HEK293 (cell line): ENCODE results near the gene ADPGK.

Source experiments
- CTCF ChIA-PET: fragments of 350-600 bp; formaldehyde crosslinking; extraction: SDS; loops from one replicate; lab custom pipeline; 2021; ENCODE audit warnings: antibody characterized with exemption; lab: Yijun Ruan, JAX
- POLR2A ChIA-PET: fragments of 300-600 bp; formaldehyde crosslinking; extraction: SDS; loops from one replicate; lab custom pipeline; 2020; ENCODE audit warnings: antibody characterized with exemption, inconsistent platforms; lab: Yijun Ruan, JAX
- H3K27ac ChIP-seq: fragments of 200-500 bp; sonication (Bioruptor generic); 2 replicates; pipeline ENCODE4 v1.5.1; 2014; ENCODE audit warnings: low read depth, low read length, control low read depth, inconsistent platforms; ENCODE audit errors: extremely low read depth
- H3K36me3 ChIP-seq, 2 experiments: fragments of 200-500 bp in 1 of 2; sonication (Bioruptor generic) in 1 of 2; 1 replicate in 1 of 2; 2 replicates in 1 of 2; pipeline ENCODE4 v1.5.1; 2014 to 2017; ENCODE audit warnings: inconsistent platforms in 2 of 2, low read length in 2 of 2; ENCODE audit not compliant: control insufficient read depth in 2 of 2, insufficient read depth in 1 of 2
- H3K4me1 ChIP-seq: fragments of 200-500 bp; sonication (Bioruptor generic); 2 replicates; pipeline ENCODE4 v1.5.1; 2014; ENCODE audit warnings: mild to moderate bottlenecking, low read length, inconsistent platforms; ENCODE audit not compliant: control insufficient read depth, insufficient read depth
- H3K4me3 ChIP-seq: 2 replicates; pipeline ENCODE4 v1.5.1; 2011; ENCODE audit warnings: low read depth, mild to moderate bottlenecking, control low read depth, low read length, moderate library complexity
- H3K9me3 ChIP-seq: fragments of 200-500 bp; sonication (Bioruptor generic); 2 replicates; pipeline ENCODE4 v1.5.1; 2014; ENCODE audit warnings: low read depth, low read length, inconsistent platforms; ENCODE audit not compliant: control insufficient read depth, insufficient read depth
- BCL11A ChIP-seq: fragments of 450-650 bp; formaldehyde crosslinking; IDR thresholded peaks from 2 replicates; pipeline ENCODE4 v1.5.1; 2016; ENCODE audit warnings: low read depth, missing biosample characterization, missing genetic modification characterization
- GLIS1 ChIP-seq: fragments of 450-650 bp; formaldehyde crosslinking; IDR thresholded peaks from 2 replicates; pipeline ENCODE4 v1.5.1; 2016; ENCODE audit warnings: missing biosample characterization, missing genetic modification characterization
- HOXA7 ChIP-seq: sonication (generic); formaldehyde crosslinking; IDR thresholded peaks from 2 replicates; pipeline ENCODE4 v1.8.1; 2022; ENCODE audit warnings: missing genetic modification reagents, borderline replicate concordance
- MZF1 ChIP-seq: fragments of 450-650 bp; formaldehyde crosslinking; IDR thresholded peaks from 2 replicates; pipeline ENCODE4 v1.5.1; 2017; ENCODE audit warnings: missing biosample characterization, missing genetic modification characterization, borderline replicate concordance
- WT1 ChIP-seq: fragments of 450-650 bp; formaldehyde crosslinking; IDR thresholded peaks from 2 replicates; pipeline ENCODE4 v1.5.1; 2016; ENCODE audit warnings: missing biosample characterization, missing genetic modification characterization
- ZBTB17 ChIP-seq: fragments of 450-650 bp; formaldehyde crosslinking; IDR thresholded peaks from 2 replicates; pipeline ENCODE4 v1.5.1; 2016; ENCODE audit warnings: missing biosample characterization, missing genetic modification characterization
- ZBTB49 ChIP-seq: fragments of 450-650 bp; formaldehyde crosslinking; IDR thresholded peaks from 2 replicates; pipeline ENCODE4 v1.5.1; 2016; ENCODE audit warnings: missing biosample characterization, missing genetic modification characterization, low read depth
- ZBTB7A ChIP-seq: fragments of 450-650 bp; formaldehyde crosslinking; IDR thresholded peaks from 2 replicates; pipeline ENCODE4 v1.5.1; 2016; ENCODE audit warnings: low read depth, missing biosample characterization, missing genetic modification characterization
- ZFP37 ChIP-seq: fragments of 450-650 bp; formaldehyde crosslinking; IDR thresholded peaks from 2 replicates; pipeline ENCODE4 v1.5.1; 2016; ENCODE audit warnings: missing biosample characterization, missing genetic modification characterization
- ZNF10 ChIP-seq: fragments of 450-650 bp; formaldehyde crosslinking; IDR thresholded peaks from 2 replicates; pipeline ENCODE4 v1.5.1; 2017; ENCODE audit warnings: missing biosample characterization, missing genetic modification characterization
- ZNF138 ChIP-seq: fragments of 450-650 bp; formaldehyde crosslinking; IDR thresholded peaks from 2 replicates; pipeline ENCODE4 v1.5.1; 2016; ENCODE audit warnings: missing biosample characterization, missing genetic modification characterization, borderline replicate concordance
- ZNF274 ChIP-seq, 2 experiments: fragments of 200-500 bp in 1 of 2; fragments of 450-650 bp in 1 of 2; sonication (Bioruptor generic) in 1 of 2; formaldehyde crosslinking in 1 of 2; IDR thresholded peaks; 2 replicates each; pipeline versions ENCODE4 v1.5.1 to v1.6.1; 2014 to 2016; ENCODE audit warnings: borderline replicate concordance in 1 of 2, inconsistent platforms in 1 of 2, low read length in 1 of 2, missing biosample characterization in 1 of 2, missing genetic modification characterization in 1 of 2
- ZNF292 ChIP-seq: fragments of 450-650 bp; formaldehyde crosslinking; IDR thresholded peaks from 2 replicates; pipeline ENCODE4 v1.5.1; 2016; ENCODE audit warnings: low read depth, missing biosample characterization, missing genetic modification characterization, borderline replicate concordance
- ZNF404 ChIP-seq: fragments of 450-650 bp; formaldehyde crosslinking; IDR thresholded peaks from 2 replicates; pipeline ENCODE4 v1.5.1; 2017; ENCODE audit warnings: missing biosample characterization, missing genetic modification characterization
- ZNF426 ChIP-seq: fragments of 450-650 bp; formaldehyde crosslinking; IDR thresholded peaks from 2 replicates; pipeline ENCODE4 v1.5.1; 2017; ENCODE audit warnings: missing biosample characterization, missing genetic modification characterization, mild to moderate bottlenecking, inconsistent platforms, moderate library complexity
- ZNF544 ChIP-seq: fragments of 450-650 bp; formaldehyde crosslinking; IDR thresholded peaks from 2 replicates; pipeline ENCODE4 v1.5.0; 2017; ENCODE audit warnings: missing biosample characterization, missing genetic modification characterization
- ZNF596 ChIP-seq: fragments of 450-650 bp; IDR thresholded peaks from 2 replicates; pipeline ENCODE4 v1.5.0; 2018; ENCODE audit warnings: missing biosample characterization, mild to moderate bottlenecking, missing genetic modification characterization, moderate library complexity
- ZNF621 ChIP-seq: fragments of 450-650 bp; formaldehyde crosslinking; IDR thresholded peaks from 2 replicates; pipeline ENCODE4 v1.5.1; 2017; ENCODE audit warnings: missing biosample characterization, missing genetic modification characterization
- ZNF658 ChIP-seq: fragments of 450-650 bp; formaldehyde crosslinking; IDR thresholded peaks from 2 replicates; pipeline ENCODE4; 2016; ENCODE audit warnings: missing biosample characterization, missing genetic modification characterization
- ZNF701 ChIP-seq: fragments of 450-650 bp; formaldehyde crosslinking; IDR thresholded peaks from 2 replicates; pipeline ENCODE4 v1.5.1; 2016; ENCODE audit warnings: missing biosample characterization, missing genetic modification characterization
- ZNF704 ChIP-seq: fragments of 450-650 bp; formaldehyde crosslinking; IDR thresholded peaks from 2 replicates; pipeline ENCODE4 v1.5.1; 2016; ENCODE audit warnings: missing biosample characterization, missing genetic modification characterization
- ZNF76 ChIP-seq: fragments of 450-650 bp; formaldehyde crosslinking; IDR thresholded peaks from 2 replicates; pipeline ENCODE4; 2016; ENCODE audit warnings: low read depth, missing biosample characterization, missing genetic modification characterization, borderline replicate concordance
- ZSCAN16 ChIP-seq: fragments of 450-650 bp; formaldehyde crosslinking; IDR thresholded peaks from 2 replicates; pipeline ENCODE4 v1.5.1; 2016; ENCODE audit warnings: missing biosample characterization, missing genetic modification characterization
- ZSCAN5A ChIP-seq: fragments of 450-650 bp; formaldehyde crosslinking; IDR thresholded peaks from 2 replicates; pipeline ENCODE4 v1.5.1; 2016; ENCODE audit warnings: missing biosample characterization, missing genetic modification characterization

Gene ADPGK

GRCh38 chr15:72787526-72787925 is 4.0 kb upstream of the ADPGK start (continued):
- TF ChIP-seq ZSCAN5A (tag by site-specific recombination) (no peak), ZNF596 (tag by site-specific recombination) (no peak), GLIS1 (tag by site-specific recombination) (no peak), HOXA7 (CRISPR knock-in tag) (no peak), ZBTB49 (tag by site-specific recombination) (no peak), ZFP37 (no peak), ZSCAN16 (no peak)

GRCh38 chr15:72786676-72787345 is 3.3 kb upstream of the ADPGK start:
- POLR2A ChIA-PET, result no interaction called here
- Histone ChIP-seq H3K36me3 (no peaks in the 10 kb centered on the region), H3K9me3 (no peaks in the 10 kb centered on the region), H3K27ac (no peak overlapping the region), H3K4me3 (no peak overlapping the region), H3K4me1 (no peaks in the 10 kb centered on the region)
- no peak for TF ChIP-seq ZNF138 (tag by site-specific recombination)
- no peak for TF ChIP-seq ZNF274 (IDR thresholded peaks at IDR 0.05; ENCODE audit: low read length)
- no peak for TF ChIP-seq ZNF274 (tag by site-specific recombination; IDR thresholded peaks at IDR 0.05; ENCODE audit: borderline replicate concordance)
- no peak for TF ChIP-seq ZBTB17 (tag by site-specific recombination)
- no peak for TF ChIP-seq ZNF701 (tag by site-specific recombination)
- TF ChIP-seq ZNF10 (tag by site-specific recombination), result no peak
- TF ChIP-seq ZNF704 (tag by site-specific recombination), result no peak
- TF ChIP-seq ZNF292 (tag by site-specific recombination), result no peak
- TF ChIP-seq ZNF76, result no peak
- no peak for TF ChIP-seq ZNF544
- no peak for TF ChIP-seq BCL11A
- CTCF ChIA-PET, result interaction anchor here (0.8 to 3.4 kb wide), 4 partner anchors 18 to 454 kb away, joined by 3 to 18 read pairs (median 3); no protein-coding TSS in a partner anchor

- POLR2A ChIA-PET, result no interaction called here
Observed at GRCh38 chr15:72786242-72786641, 2.7 kb upstream of the ADPGK start.

More at GRCh38 chr15:72786242-72786641, 2.7 kb upstream of the ADPGK start:
- CTCF ChIA-PET, result interaction anchor here (0.5 to 3.4 kb wide), 6 partner anchors 9 to 1088 kb away, joined by 3 to 18 read pairs (median 3); no protein-coding TSS in a partner anchor
- peaks cover 0 to 3% of the 10 kb centered on the region in 2 experiments; a peak in 1 of 3 replicates for H3K36me3 ChIP-seq
- no peak for TF ChIP-seq ZNF621 (tag by site-specific recombination)
- no peak for TF ChIP-seq MZF1 (tag by site-specific recombination)
- no peak for TF ChIP-seq WT1 (tag by site-specific recombination)
- TF ChIP-seq ZBTB7A (tag by site-specific recombination), result no peak
- TF ChIP-seq ZNF426, result no peak
- no peak for TF ChIP-seq ZNF404
- no peak for TF ChIP-seq ZNF658 (tag by site-specific recombination)
- no peak overlapping the region for H3K27ac ChIP-seq
- no peaks in the 10 kb centered on the region for H3K4me1 ChIP-seq
- no peaks in the 10 kb centered on the region for H3K9me3 ChIP-seq
- no peak overlapping the region for H3K4me3 ChIP-seq
